Activated CD4-positive, alpha-beta T cell treated with anti-CD3 and anti-CD28 coated beads, Interleukin-2, amount 10 ng/mL, durations not matched to agents 24 days and 14 days (primary cell): ENCODE data around the gene NUP93. TPM values are rescaled to one million over a fixed set of nuclear protein-coding genes. Genes with fewer than 3 reads are reported as not detected.
"Not testable (repeated sequence)": the region's sequence is repeated elsewhere in the genome, so short reads cannot be mapped to it uniquely, and the experiment has no call there.

Experiments
- DNase-seq: peaks from one replicate; pipeline ENCODE4 v3.0.0; 2022
- H3K27ac Mint-ChIP-seq: one replicate; pipeline ENCODE4 v1.8.0; 2022; ENCODE audit warnings: mild to moderate bottlenecking, mixed read lengths
- H3K27me3 Mint-ChIP-seq: one replicate; pipeline ENCODE4 v1.8.0; 2022; ENCODE audit warnings: mixed read lengths
- H3K36me3 Mint-ChIP-seq: one replicate; pipeline ENCODE4 v1.8.0; 2022; ENCODE audit warnings: low read depth, mild to moderate bottlenecking, mixed read lengths
- H3K4me1 Mint-ChIP-seq: one replicate; pipeline ENCODE4 v1.8.0; 2021; ENCODE audit warnings: mixed read lengths
- H3K4me3 Mint-ChIP-seq: one replicate; pipeline ENCODE4 v1.8.0; 2022; ENCODE audit warnings: mild to moderate bottlenecking, moderate library complexity, mixed read lengths
- H3K9me3 Mint-ChIP-seq: one replicate; pipeline ENCODE4 v1.8.0; 2021; ENCODE audit warnings: mixed read lengths
- intact Hi-C: fragments of 100-400 bp; cut with micrococcal nuclease; formaldehyde crosslinking; loops from one replicate; pipeline ENCODE4 v1.15.1; 2023
- total RNA-seq: library from RNA; stranded (reverse); gene quantifications from 2 replicates; pipeline ENCODE4 v1.2.3, GENCODE V29; 2022

NUP93 gene
- total RNA-seq, 1 donor from 2014 or later = 168 TPM

DNA sequence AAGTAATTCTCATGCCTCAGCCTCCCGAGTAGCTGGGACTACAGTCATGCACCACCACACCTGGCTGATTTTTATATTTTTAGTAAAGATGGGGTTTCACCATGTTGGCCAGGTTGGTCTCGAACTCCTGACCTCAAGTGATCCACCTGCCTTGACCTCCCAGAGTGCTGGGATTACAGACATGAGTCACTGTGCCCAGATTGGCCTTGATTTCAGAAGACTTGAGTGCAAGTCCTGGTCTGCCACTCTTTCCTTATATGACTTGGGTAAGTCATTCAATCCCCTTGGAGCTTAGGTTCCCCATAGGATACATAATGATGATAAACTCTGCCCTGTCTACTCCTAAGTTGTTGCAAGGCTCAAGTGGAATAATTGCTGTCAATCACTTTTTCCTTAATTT lies 12.4 kb upstream of the NUP93 start:
- H3K27ac Mint-ChIP-seq, DNase-seq, intact Hi-C loops, H3K9me3 Mint-ChIP-seq, H3K4me1 Mint-ChIP-seq, H3K36me3 Mint-ChIP-seq, H3K4me3 Mint-ChIP-seq: not testable (repeated sequence)
- peaks cover 11% of the 10 kb centered on the region for H3K27me3 Mint-ChIP-seq

DNA sequence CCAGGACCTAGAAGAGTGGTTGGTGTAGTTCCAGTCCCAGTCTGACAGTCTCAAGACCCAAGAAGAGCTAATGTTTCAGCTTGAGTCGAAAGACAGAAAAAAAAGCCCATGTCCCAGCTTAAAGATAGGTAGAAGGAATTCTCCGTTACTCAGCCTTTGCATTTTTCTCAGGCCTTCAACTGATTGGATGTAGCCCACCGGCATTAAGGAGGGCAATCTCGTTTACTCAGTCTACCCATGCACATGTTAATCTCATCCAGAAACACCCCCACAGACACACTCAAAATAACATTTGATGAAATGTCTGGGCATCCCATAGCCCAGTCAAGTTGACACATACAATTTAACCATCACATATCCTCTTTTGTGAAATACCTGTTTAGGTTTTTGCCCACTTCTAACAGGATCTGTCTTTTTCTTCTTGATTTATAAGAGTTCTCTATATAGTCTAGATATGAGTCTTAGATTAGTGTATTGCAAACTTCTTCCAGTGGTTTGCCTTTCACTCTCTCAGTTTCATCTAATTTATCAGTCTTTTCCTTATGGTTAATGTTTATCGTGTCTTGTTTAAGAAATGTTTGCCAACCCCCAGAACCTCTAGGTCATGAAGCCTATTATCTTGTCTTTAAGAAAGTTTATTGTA lies 7.6 kb upstream of the NUP93 start:
- Mint-ChIP-seq H3K9me3 (no peaks in the 10 kb centered on the region), H3K27me3 (peaks cover 24% of the 10 kb centered on the region), H3K4me1 (peaks cover 2% of the 10 kb centered on the region), H3K36me3 (no peaks in the 10 kb centered on the region), H3K4me3 (no peak overlapping the region), H3K27ac (no peak overlapping the region)
- intact Hi-C loops = no loop called here
- DNase-seq = no peak

DNA sequence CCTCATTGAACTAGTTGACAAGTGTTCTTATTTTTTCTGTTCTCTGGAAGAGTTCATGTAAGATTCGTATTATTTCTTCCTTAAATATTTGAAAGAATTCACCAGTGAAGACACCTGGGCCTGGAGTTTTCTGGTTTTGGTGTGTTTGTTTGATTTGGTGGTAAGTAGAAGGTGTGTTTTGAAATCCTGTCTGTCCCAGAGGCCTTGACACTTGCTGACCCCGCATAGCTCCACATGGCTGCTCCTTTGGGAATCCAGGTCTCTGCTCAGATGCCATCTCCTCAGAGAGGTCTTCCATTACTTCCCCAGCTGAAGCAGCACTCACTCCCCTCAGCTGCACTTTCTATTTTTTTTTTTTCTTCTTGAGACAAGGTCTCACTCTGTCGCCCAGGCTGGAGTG lies 5.7 kb upstream of the NUP93 start:
- no peak overlapping the region for H3K27ac Mint-ChIP-seq
- no peak for DNase-seq
- no peaks in the 10 kb centered on the region for H3K9me3 Mint-ChIP-seq
- intact Hi-C loops = no loop called here
- H3K36me3 Mint-ChIP-seq = no peaks in the 10 kb centered on the region
- H3K27me3 Mint-ChIP-seq = peaks cover 20% of the 10 kb centered on the region
- H3K4me1 Mint-ChIP-seq = peaks cover 7% of the 10 kb centered on the region
- H3K4me3 Mint-ChIP-seq = no peak overlapping the region

DNA sequence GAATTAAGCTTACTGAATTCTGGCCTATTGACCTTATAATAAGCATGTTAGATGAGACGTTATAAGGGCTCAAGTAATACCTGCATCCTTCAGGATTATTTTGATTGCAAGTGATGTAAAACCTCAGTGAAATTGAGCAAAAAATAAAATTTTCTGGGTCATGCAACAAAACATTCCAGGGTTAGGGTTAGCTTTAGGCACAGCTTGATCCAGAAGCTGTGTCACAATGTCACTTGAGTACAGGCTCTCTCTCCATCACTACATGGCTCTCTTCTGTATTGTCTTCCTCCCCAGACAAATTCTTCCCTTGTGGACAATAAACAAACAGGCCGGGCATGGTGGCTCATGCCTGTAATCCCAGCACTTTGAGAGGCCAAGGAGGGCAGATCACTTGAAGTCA lies 3.6 kb upstream of the NUP93 start:
- intact Hi-C loops = no loop called here
- H3K27me3 Mint-ChIP-seq = peaks cover 20% of the 10 kb centered on the region
- H3K4me1 Mint-ChIP-seq = peaks cover 17% of the 10 kb centered on the region

GRCh38 chr16:56726926-56727325 lies 3.0 kb upstream of the NUP93 start:
- no peak overlapping the region for H3K27ac Mint-ChIP-seq
- no peaks in the 10 kb centered on the region for H3K9me3 Mint-ChIP-seq
- no peak overlapping the region for H3K4me3 Mint-ChIP-seq
- peaks cover 17% of the 10 kb centered on the region for H3K27me3 Mint-ChIP-seq
- peaks cover 17% of the 10 kb centered on the region for H3K4me1 Mint-ChIP-seq
- no peaks in the 10 kb centered on the region for H3K36me3 Mint-ChIP-seq
- DNase-seq = no peak
- intact Hi-C loops = no loop called here

More for the DNA sequence above, 3.6 kb upstream of the NUP93 start:
- no peak overlapping the region for H3K4me3 Mint-ChIP-seq
- no peaks in the 10 kb centered on the region for H3K9me3 Mint-ChIP-seq
- H3K36me3 Mint-ChIP-seq = no peaks in the 10 kb centered on the region
- no peak for DNase-seq
- no peak overlapping the region for H3K27ac Mint-ChIP-seq

- Mint-ChIP-seq H3K4me3 (no peak overlapping the region), H3K4me1 (peaks cover 17% of the 10 kb centered on the region), H3K27ac (no peak overlapping the region), H3K27me3 (peaks cover 7% of the 10 kb centered on the region), H3K9me3 (no peaks in the 10 kb centered on the region), H3K36me3 (no peaks in the 10 kb centered on the region)
- intact Hi-C loops = loop anchor here (2.0 kb wide), 1 partner anchor 19 kb away; no protein-coding TSS in a partner anchor
- no peak for DNase-seq
These were observed 1.9 kb upstream of the NUP93 start for GRCh38 chr16:56728027-56728426.

DNA sequence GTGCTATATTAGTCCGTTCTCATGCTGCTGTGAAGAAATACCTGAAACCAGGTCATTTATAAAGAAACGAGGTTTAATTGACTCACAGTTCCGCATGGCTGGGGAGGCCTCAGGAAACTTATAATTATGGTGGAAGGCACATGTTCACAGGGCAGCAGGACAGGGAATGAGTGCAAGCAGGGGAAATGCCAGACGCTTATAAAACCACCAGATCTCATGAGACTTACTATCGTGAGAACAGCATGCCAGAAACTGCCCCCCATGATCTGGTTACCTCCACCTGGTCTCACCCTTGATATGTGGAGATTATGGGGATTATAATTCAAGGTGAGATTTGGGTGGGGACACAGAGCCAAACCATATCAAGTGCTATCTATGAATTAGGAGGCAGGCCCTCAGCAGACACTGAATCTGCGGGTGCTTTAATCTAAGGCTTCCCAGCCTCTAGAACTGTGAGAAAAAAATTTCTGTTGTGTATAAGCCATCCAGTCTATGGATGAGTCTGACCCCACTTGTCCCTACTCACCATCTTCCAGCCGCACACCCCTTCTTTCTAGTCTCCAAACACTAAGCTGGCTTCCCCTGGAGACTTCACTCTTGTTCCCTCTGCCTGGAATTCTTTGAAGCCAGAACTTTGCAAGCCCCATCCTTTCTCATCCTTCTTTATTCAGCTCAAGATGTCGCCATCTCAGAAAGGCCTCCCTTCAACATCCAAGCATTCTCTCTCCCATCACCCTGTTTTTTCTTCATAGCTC lies 772 bp upstream of the NUP93 start:
- H3K36me3 Mint-ChIP-seq = no peaks in the 10 kb centered on the region
- DNase-seq = no peak
- peaks cover 17% of the 10 kb centered on the region for H3K4me1 Mint-ChIP-seq
- H3K27me3 Mint-ChIP-seq = peaks cover 1% of the 10 kb centered on the region
- no peaks in the 10 kb centered on the region for H3K9me3 Mint-ChIP-seq
- no peak overlapping the region for H3K4me3 Mint-ChIP-seq
- intact Hi-C loops = loop anchor here (2.0 kb wide), 1 partner anchor 20 kb away; no protein-coding TSS in a partner anchor
- peak overlapping the region; percentile 81 for H3K27ac Mint-ChIP-seq

GRCh38 chr16:56732366-56732765 lies 2.4 kb downstream of the NUP93 start:
- intact Hi-C loops = loop anchor here (5.0 kb wide), 3 partner anchors 200 to 805 kb away; partner anchors contain the start of genes CCDC102A and HERPUD1
- H3K9me3 Mint-ChIP-seq = no peaks in the 10 kb centered on the region
- peaks cover 22% of the 10 kb centered on the region for H3K4me1 Mint-ChIP-seq
- no peak overlapping the region for H3K27ac Mint-ChIP-seq
- H3K36me3 Mint-ChIP-seq = peaks cover 4% of the 10 kb centered on the region
- no peaks in the 10 kb centered on the region for H3K27me3 Mint-ChIP-seq
- peak; percentile 52 for DNase-seq
- no peak overlapping the region for H3K4me3 Mint-ChIP-seq

DNA sequence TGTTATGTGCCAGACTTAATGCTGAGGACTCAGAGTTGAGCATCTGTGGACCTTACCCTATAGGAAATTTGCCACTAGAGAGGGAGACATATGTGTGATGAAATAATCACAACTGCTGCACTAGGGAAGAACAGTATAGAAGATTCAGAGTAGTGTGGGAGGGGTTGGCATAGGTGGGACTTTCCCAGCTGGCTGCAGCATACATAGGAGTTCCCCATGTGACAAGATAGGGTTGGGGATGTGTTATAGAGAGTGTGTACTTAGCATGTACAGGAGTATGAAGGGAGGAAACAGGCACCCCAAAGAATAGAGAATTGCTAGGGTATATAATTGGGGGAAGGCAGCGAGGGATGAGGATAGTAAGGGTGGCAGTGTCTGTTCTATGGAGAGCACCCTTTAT lies 2.9 kb downstream of the NUP93 start:
- Mint-ChIP-seq H3K4me3 (no peak overlapping the region), H3K9me3 (no peaks in the 10 kb centered on the region), H3K4me1 (peaks cover 23% of the 10 kb centered on the region), H3K27me3 (no peaks in the 10 kb centered on the region), H3K36me3 (peaks cover 4% of the 10 kb centered on the region), H3K27ac (no peak overlapping the region)
- DNase-seq = peak; percentile 71
- intact Hi-C loops = loop anchor here (5.0 kb wide), 3 partner anchors 199 to 804 kb away; partner anchors contain the start of genes CCDC102A and HERPUD1

GRCh38 chr16:56734429-56734828 lies 4.5 kb downstream of the NUP93 start:
- intact Hi-C loops = loop anchor here (5.0 kb wide), 3 partner anchors 198 to 803 kb away; partner anchors contain the start of genes CCDC102A and HERPUD1
- Mint-ChIP-seq H3K27ac (no peak overlapping the region), H3K4me1 (peaks cover 15% of the 10 kb centered on the region), H3K36me3 (peaks cover 4% of the 10 kb centered on the region), H3K4me3 (no peak overlapping the region), H3K27me3 (no peaks in the 10 kb centered on the region), H3K9me3 (no peaks in the 10 kb centered on the region)
- DNase-seq = peak; percentile 51

DNA sequence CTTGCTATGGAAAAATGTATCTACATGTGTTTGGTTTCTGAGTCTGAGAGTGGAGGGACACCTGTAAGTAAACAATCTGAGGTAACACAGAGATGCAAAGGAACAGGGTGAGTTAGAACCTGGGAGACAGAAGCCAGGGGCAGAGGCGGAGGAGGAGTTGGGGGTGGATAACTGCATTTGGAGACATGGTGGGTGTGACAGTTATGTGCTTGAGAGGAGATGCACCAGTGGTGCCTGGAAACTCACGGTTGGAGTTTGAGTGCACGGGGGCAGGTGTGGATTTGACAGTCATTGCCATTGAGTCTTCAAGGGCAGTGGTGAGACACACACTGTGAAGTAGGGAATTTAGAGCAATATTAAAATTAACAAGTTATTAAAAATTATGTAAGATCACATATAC lies 6.5 kb downstream of the NUP93 start:
- peaks cover 7% of the 10 kb centered on the region for H3K4me1 Mint-ChIP-seq
- no peaks in the 10 kb centered on the region for H3K27me3 Mint-ChIP-seq
- no peak overlapping the region for H3K27ac Mint-ChIP-seq
- peak; percentile 50 for DNase-seq
- H3K9me3 Mint-ChIP-seq = no peaks in the 10 kb centered on the region
- no peak overlapping the region for H3K4me3 Mint-ChIP-seq
- peaks cover 4% of the 10 kb centered on the region for H3K36me3 Mint-ChIP-seq
- intact Hi-C loops = no loop called here

GRCh38 chr16:56737539-56737938 lies 7.6 kb downstream of the NUP93 start:
- H3K36me3 Mint-ChIP-seq = peaks cover 5% of the 10 kb centered on the region
- no peak overlapping the region for H3K27ac Mint-ChIP-seq
- H3K4me1 Mint-ChIP-seq = peaks cover 13% of the 10 kb centered on the region
- no peaks in the 10 kb centered on the region for H3K27me3 Mint-ChIP-seq
- H3K4me3 Mint-ChIP-seq = no peak overlapping the region
- DNase-seq = no peak
- no peaks in the 10 kb centered on the region for H3K9me3 Mint-ChIP-seq
- intact Hi-C loops = no loop called here

GRCh38 chr16:56738221-56738620 lies 8.3 kb downstream of the NUP93 start:
- H3K4me3 Mint-ChIP-seq = no peak overlapping the region
- H3K9me3 Mint-ChIP-seq = no peaks in the 10 kb centered on the region
- intact Hi-C loops = no loop called here
- no peaks in the 10 kb centered on the region for H3K27me3 Mint-ChIP-seq
- H3K27ac Mint-ChIP-seq = no peak overlapping the region
- peaks cover 7% of the 10 kb centered on the region for H3K36me3 Mint-ChIP-seq
- peaks cover 14% of the 10 kb centered on the region for H3K4me1 Mint-ChIP-seq
- DNase-seq = no peak

GRCh38 chr16:56739378-56739777 lies 9.4 kb downstream of the NUP93 start:
- H3K4me1 Mint-ChIP-seq = peaks cover 14% of the 10 kb centered on the region
- DNase-seq, intact Hi-C loops: not testable (repeated sequence)

More at GRCh38 chr16:56739378-56739777, 9.4 kb downstream of the NUP93 start:
- H3K27ac Mint-ChIP-seq, H3K27me3 Mint-ChIP-seq, H3K4me3 Mint-ChIP-seq, H3K9me3 Mint-ChIP-seq: not testable (repeated sequence)
- peaks cover 11% of the 10 kb centered on the region for H3K36me3 Mint-ChIP-seq
